Measurements from ENCODE around the gene LDAH. TPM values are rescaled to one million over a fixed set of nuclear protein-coding genes. Genes with fewer than 3 reads are reported as not detected.

The LDAH gene
- total RNA-seq, 6 experiments from 2014 or later: 18.3 to 23.2 (median 20.2) TPM

DNA sequence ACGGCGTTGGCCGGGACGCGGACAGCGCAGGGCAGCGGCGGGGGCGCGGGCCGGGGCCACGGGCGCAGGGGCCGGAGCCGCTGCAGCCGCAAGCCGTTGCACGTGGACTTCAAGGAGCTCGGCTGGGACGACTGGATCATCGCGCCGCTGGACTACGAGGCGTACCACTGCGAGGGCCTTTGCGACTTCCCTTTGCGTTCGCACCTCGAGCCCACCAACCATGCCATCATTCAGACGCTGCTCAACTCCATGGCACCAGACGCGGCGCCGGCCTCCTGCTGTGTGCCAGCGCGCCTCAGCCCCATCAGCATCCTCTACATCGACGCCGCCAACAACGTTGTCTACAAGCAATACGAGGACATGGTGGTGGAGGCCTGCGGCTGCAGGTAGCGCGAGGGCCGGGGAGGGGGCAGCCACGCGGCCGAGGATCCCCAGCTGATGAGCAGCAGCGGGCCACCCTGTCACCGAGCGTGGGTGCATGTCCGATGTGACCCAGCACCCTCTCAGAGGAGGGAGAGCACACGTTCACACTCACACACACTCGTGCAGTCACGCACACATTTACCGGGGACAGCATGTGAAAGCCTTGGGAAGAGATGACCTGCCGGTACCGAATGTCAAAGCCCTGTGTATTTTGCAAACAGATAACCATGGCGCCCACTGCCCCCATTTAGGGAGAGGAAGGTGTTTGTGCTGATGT lies 151.7 kb downstream of the LDAH start:
- Mint-ChIP-seq H3K4me1 (ENCODE audit: low read depth) (peaks cover 17% of the 10 kb centered on the region), H3K36me3 (ENCODE audit: low read depth) (no peaks in the 10 kb centered on the region), H3K27ac (no peak overlapping the region), H3K4me3 (no peak overlapping the region), H3K9me3 (no peaks in the 10 kb centered on the region), H3K27me3 (ENCODE audit: insufficient read depth) (peaks cover 16% of the 10 kb centered on the region)
- DNase-seq: no peak
- TF ChIP-seq, protein P1, sequence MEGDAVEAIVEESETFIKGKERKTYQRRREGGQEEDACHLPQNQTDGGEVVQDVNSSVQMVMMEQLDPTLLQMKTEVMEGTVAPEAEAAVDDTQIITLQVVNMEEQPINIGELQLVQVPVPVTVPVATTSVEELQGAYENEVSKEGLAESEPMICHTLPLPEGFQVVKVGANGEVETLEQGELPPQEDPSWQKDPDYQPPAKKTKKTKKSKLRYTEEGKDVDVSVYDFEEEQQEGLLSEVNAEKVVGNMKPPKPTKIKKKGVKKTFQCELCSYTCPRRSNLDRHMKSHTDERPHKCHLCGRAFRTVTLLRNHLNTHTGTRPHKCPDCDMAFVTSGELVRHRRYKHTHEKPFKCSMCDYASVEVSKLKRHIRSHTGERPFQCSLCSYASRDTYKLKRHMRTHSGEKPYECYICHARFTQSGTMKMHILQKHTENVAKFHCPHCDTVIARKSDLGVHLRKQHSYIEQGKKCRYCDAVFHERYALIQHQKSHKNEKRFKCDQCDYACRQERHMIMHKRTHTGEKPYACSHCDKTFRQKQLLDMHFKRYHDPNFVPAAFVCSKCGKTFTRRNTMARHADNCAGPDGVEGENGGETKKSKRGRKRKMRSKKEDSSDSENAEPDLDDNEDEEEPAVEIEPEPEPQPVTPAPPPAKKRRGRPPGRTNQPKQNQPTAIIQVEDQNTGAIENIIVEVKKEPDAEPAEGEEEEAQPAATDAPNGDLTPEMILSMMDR (IDR thresholded peaks at IDR 0.05): no peak

DNA sequence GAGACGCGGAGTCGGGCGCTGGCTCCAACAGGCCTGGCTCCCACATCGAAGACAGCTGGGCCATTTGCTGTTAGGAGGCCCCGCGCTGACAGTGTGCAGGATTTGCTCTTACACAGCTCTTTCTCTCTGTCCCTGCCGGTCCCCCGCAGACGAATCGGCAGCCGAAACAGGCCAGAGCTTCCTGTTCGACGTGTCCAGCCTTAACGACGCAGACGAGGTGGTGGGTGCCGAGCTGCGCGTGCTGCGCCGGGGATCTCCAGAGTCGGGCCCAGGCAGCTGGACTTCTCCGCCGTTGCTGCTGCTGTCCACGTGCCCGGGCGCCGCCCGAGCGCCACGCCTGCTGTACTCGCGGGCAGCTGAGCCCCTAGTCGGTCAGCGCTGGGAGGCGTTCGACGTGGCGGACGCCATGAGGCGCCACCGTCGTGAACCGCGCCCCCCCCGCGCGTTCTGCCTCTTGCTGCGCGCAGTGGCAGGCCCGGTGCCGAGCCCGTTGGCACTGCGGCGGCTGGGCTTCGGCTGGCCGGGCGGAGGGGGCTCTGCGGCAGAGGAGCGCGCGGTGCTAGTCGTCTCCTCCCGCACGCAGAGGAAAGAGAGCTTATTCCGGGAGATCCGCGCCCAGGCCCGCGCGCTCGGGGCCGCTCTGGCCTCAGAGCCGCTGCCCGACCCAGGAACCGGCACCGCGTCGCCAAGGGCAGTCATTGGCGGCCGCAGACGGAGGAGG lies 152.4 kb downstream of the LDAH start:
- no peak overlapping the region for H3K4me3 Mint-ChIP-seq
- no peak for DNase-seq
- TF ChIP-seq, protein P1 (IDR thresholded peaks at IDR 0.05): no peak
- H3K9me3 Mint-ChIP-seq: no peaks in the 10 kb centered on the region
- H3K4me1 Mint-ChIP-seq (ENCODE audit: low read depth): peaks cover 11% of the 10 kb centered on the region
- no peak overlapping the region for H3K27ac Mint-ChIP-seq
- peaks cover 15% of the 10 kb centered on the region for H3K27me3 Mint-ChIP-seq (ENCODE audit: insufficient read depth)
- no peaks in the 10 kb centered on the region for H3K36me3 Mint-ChIP-seq (ENCODE audit: low read depth)

DNA sequence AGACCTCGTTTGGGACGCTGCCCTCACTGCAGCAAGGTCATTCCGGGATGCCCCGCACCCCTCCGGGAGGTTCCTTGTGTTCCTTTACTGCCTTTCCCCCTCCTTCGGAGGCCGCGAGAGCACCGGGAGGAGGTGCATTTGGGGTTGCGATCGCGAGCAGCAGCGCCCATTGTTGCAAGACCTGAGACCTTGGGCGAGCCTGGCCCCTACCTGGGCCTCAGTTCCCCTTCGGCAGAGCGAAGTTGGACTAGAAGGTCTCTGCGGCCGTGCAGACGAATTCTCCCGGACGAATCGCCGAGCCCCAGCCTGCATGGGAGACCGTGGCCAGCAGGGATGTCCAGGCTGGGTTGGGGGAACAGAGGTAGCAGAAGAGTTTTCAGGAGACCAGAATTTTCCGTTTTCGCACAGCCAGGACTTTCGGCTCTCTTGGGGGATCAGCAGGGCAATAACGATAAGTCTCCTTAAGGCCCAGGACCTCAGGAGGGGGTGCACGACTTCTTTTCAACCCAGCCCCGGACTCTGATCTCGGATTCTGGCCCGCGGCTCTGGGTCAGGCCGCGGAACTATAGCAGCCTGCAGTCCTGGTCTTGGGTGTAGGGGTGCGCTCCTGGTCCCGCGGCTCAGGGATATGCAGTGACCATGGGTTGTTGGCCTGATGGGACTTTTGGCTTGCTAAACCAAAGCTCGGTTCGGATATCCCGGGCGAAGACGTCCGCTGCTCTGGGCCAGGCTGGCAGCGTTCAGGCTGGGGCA lies 153.2 kb downstream of the LDAH start:
- Mint-ChIP-seq H3K4me3 (no peak overlapping the region), H3K27ac (no peak overlapping the region), H3K9me3 (no peaks in the 10 kb centered on the region), H3K27me3 (ENCODE audit: insufficient read depth) (peaks cover 18% of the 10 kb centered on the region), H3K4me1 (ENCODE audit: low read depth) (peaks cover 4% of the 10 kb centered on the region), H3K36me3 (ENCODE audit: low read depth) (no peaks in the 10 kb centered on the region)
- no peak for DNase-seq
- TF ChIP-seq, protein P1 (IDR thresholded peaks at IDR 0.05): no peak

DNA sequence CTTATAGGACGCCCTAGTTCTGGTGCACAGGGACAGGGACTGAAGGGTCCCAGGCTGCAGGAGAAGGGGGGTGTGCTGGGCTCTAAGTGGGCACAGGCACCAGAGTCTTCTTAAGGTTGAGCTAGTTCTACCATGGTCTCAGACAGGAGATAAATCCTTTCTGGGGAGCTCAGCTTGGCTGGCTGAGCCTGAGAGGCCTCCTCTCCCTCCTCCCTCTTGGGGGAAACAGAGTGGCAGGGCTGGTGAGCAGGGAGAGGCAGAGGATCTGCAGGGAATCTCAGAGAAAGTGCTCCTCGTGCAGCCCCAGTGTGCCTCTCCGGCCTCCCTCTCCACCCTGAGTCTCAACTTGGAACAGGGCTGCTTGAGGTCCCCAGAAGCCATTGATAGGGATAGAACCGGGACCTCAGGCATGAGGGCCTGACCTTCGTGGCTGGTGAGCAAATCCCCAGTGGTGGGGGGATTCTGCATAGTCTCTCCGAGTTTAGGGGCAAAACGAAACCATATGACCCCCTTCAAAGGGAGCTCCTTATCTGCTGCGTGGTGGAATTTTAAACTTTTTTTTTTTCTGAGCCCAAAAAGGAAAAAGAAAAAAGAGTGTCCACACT lies 153.9 kb downstream of the LDAH start:
- TF ChIP-seq, protein P1 (IDR thresholded peaks at IDR 0.05): no peak
- Mint-ChIP-seq H3K27ac (no peak overlapping the region), H3K4me1 (ENCODE audit: low read depth) (no peaks in the 10 kb centered on the region), H3K4me3 (no peak overlapping the region), H3K27me3 (ENCODE audit: insufficient read depth) (peaks cover 22% of the 10 kb centered on the region), H3K9me3 (no peaks in the 10 kb centered on the region), H3K36me3 (ENCODE audit: low read depth) (no peaks in the 10 kb centered on the region)
- DNase-seq: no peak

DNA sequence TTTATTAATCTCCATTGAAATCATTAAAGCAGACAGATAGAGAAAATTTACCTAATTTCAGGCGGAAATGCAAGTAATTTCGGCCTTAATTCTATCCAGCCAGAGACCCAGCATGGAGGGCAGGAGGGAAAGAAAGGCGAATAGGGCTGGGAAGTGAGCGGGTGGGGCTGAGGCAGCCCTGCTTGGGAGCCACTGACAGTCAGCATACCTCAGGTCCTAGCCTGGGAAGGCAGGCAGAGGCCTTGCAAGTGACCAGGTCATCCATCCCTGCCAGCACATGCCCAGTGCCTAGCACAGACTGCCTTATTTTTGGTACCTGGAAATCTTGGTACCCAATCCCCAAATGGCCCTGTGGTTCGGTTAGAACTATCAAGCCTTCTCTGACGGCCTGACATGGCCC lies 154.4 kb downstream of the LDAH start:
- TF ChIP-seq, protein P1 (IDR thresholded peaks at IDR 0.05): no peak
- Mint-ChIP-seq H3K27ac (no peak overlapping the region), H3K4me1 (ENCODE audit: low read depth) (no peaks in the 10 kb centered on the region), H3K9me3 (no peaks in the 10 kb centered on the region), H3K4me3 (no peak overlapping the region), H3K36me3 (ENCODE audit: low read depth) (no peaks in the 10 kb centered on the region), H3K27me3 (ENCODE audit: insufficient read depth) (peaks cover 26% of the 10 kb centered on the region)
- DNase-seq: no peak
